ENCODE measurements around the gene ISG15. TPM values are rescaled to one million over a fixed set of nuclear protein-coding genes. Genes with fewer than 3 reads are reported as not detected.

ISG15 gene
- total RNA-seq, 2 donors from 2014 or later = 46.6 to 48.4 TPM

DNA sequence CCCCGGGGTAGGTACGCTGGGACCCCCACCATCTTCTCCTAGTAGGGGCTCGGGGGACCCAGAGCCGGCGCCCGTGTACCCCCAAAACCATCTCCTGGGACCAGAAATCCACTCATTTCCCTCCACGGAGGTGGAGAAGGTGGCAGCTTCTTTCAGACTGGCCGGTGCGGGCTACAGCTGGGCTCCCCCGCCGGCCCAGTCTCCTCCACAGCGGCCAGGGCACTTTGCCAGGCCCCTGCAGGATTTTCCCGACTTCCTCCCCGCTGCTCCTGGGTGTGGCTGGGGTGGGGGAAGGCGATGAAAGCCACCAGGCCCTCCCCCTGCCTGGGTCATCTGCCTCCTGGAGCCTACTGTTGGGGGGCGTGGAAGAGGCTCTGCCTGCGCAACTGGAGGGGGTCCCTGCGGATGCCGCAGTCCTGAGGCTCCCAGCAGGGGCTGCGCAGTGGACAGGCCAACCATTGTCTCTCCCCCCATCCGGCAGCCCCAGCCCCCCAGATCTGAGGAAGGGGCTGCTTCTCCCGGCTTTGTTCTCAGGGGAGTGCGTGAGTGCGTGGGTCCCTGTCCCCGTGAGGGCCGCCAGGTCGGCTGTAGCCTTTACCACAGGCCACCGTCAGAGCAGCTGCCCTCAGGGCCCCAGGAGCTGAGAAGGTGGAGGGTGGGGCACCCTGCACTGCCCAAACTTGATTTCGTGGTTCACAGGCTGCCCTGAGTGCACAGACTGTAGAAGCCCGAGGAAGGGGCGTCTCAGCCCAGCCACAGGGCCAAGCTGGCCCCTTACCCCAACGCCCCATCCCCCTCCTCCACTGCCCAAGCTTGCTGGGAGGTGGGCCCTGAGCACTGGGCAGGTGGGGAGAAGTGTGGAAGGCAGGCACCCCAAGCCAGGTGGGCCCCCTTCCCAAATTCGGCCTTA lies 8.0 kb downstream of the ISG15 start:
- WGBS, 2 experiments (ENCODE audit: insufficient coverage in 1 of 2, insufficient read length in 1 of 2) = 20 to 33% methylated on average over 5 to 33 of the region's 33 CpGs
- H3K27me3 ChIP-seq (ENCODE audit: control insufficient read depth, insufficient read depth, low read length, poor library complexity, severe bottlenecking) = no peaks in the 10 kb centered on the region
- Mint-ChIP-seq H3K4me1 (peaks cover 14% of the 10 kb centered on the region), H3K27me3 (ENCODE audit: insufficient read depth) (peaks cover 17% of the 10 kb centered on the region), H3K9me3 (no peaks in the 10 kb centered on the region), H3K36me3 (ENCODE audit: low read depth) (peaks cover 19% of the 10 kb centered on the region), H3K27ac (no peak overlapping the region), H3K4me3 (peak overlapping the region; percentile 59)
- H3K9ac ChIP-seq (ENCODE audit: extremely low read depth, low read length, poor library complexity, severe bottlenecking) = peak overlapping the region; percentile 53
- H3K36me3 ChIP-seq (ENCODE audit: control insufficient read depth, insufficient read depth, low read length) = peaks cover 23% of the 10 kb centered on the region
- H3K4me3 ChIP-seq (ENCODE audit: low read length) = peak overlapping the region; percentile 80
- H3K27ac ChIP-seq (ENCODE audit: low read depth, low read length) = no peak overlapping the region
- H3K4me1 ChIP-seq (ENCODE audit: control insufficient read depth, insufficient read depth, low read length) = peaks cover 23% of the 10 kb centered on the region
- no peaks in the 10 kb centered on the region for H3K9me3 ChIP-seq (ENCODE audit: control insufficient read depth, low read length)
- peak; percentile 70 for DNase-seq
- TF ChIP-seq, protein P1, sequence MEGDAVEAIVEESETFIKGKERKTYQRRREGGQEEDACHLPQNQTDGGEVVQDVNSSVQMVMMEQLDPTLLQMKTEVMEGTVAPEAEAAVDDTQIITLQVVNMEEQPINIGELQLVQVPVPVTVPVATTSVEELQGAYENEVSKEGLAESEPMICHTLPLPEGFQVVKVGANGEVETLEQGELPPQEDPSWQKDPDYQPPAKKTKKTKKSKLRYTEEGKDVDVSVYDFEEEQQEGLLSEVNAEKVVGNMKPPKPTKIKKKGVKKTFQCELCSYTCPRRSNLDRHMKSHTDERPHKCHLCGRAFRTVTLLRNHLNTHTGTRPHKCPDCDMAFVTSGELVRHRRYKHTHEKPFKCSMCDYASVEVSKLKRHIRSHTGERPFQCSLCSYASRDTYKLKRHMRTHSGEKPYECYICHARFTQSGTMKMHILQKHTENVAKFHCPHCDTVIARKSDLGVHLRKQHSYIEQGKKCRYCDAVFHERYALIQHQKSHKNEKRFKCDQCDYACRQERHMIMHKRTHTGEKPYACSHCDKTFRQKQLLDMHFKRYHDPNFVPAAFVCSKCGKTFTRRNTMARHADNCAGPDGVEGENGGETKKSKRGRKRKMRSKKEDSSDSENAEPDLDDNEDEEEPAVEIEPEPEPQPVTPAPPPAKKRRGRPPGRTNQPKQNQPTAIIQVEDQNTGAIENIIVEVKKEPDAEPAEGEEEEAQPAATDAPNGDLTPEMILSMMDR (conservative IDR thresholded peaks at IDR 0.05) = no peak

DNA sequence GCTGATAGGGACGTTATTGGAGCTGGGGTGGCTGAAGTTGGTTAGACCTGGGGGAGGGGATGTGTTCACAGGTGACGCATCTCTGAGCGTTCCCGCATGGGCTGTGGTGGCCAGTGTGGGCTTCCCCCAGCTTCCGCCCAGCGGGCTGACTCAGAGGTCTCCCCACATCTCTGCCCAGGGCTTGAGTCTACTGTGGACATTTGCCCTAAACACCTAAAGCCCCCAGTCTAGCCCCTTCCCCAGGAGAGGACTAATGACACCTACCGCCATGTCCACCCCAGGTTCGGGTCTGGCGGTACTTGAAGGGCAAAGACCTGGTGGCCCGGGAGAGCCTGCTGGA lies 8.6 kb downstream of the ISG15 start:
- peak overlapping the region; percentile 59 for H3K4me3 Mint-ChIP-seq
- H3K36me3 Mint-ChIP-seq (ENCODE audit: low read depth) = peaks cover 19% of the 10 kb centered on the region
- H3K27me3 ChIP-seq (ENCODE audit: control insufficient read depth, insufficient read depth, low read length, poor library complexity, severe bottlenecking) = no peaks in the 10 kb centered on the region
- peaks cover 29% of the 10 kb centered on the region for H3K36me3 ChIP-seq (ENCODE audit: control insufficient read depth, insufficient read depth, low read length)
- peaks cover 17% of the 10 kb centered on the region for H3K27me3 Mint-ChIP-seq (ENCODE audit: insufficient read depth)
- no peak for DNase-seq
- no peaks in the 10 kb centered on the region for H3K9me3 Mint-ChIP-seq
- H3K27ac ChIP-seq (ENCODE audit: low read depth, low read length) = no peak overlapping the region
- peaks cover 14% of the 10 kb centered on the region for H3K4me1 Mint-ChIP-seq
- TF ChIP-seq, protein P1 (conservative IDR thresholded peaks at IDR 0.05) = no peak
- no peaks in the 10 kb centered on the region for H3K9me3 ChIP-seq (ENCODE audit: control insufficient read depth, low read length)
- 94 to 96% methylated on average over 7 to 10 of the region's 10 CpGs for WGBS, 2 experiments (ENCODE audit: insufficient coverage in 1 of 2, insufficient read length in 1 of 2)
- peak overlapping the region; percentile 80 for H3K4me3 ChIP-seq (ENCODE audit: low read length)
- H3K9ac ChIP-seq (ENCODE audit: extremely low read depth, low read length, poor library complexity, severe bottlenecking) = no peak overlapping the region
- peaks cover 23% of the 10 kb centered on the region for H3K4me1 ChIP-seq (ENCODE audit: control insufficient read depth, insufficient read depth, low read length)
- no peak overlapping the region for H3K27ac Mint-ChIP-seq

DNA sequence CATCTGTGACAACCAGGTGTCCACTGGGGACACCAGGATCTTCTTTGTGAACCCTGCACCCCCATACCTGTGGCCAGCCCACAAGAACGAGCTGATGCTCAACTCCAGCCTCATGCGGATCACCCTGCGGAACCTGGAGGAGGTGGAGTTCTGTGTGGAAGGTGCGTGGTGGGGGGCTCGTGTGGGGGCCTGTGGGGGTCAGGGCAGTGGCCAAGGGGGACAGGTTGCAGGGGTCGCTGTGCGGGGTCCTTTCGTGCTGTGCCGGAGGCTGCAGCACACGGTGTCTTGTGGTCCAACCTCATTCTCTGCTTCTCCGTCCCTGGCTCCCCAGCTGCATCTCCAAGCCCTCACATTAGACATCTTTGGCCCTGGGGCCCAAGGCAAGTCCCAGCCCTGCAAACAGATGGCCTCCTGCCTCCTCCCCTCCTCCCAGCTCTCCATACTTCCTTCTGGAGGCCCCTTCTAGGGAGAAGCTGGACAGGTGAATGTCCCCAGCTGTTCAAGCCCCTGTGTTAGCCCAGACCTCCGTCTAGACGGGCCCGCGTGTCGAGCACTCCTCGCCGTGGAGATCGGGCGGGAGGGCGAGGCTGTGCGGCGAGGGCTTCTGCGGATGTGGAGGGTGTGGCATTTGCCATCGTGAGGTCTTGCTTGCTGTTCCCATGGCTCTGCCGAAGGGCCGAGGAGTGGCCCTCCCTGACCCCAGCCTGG lies 9.2 kb downstream of the ISG15 start:
- Histone ChIP-seq H3K27me3 (ENCODE audit: control insufficient read depth, insufficient read depth, low read length, poor library complexity, severe bottlenecking) (no peaks in the 10 kb centered on the region), H3K27ac (ENCODE audit: low read depth, low read length) (no peak overlapping the region), H3K4me3 (ENCODE audit: low read length) (peak overlapping the region; percentile 80), H3K9me3 (ENCODE audit: control insufficient read depth, low read length) (no peaks in the 10 kb centered on the region), H3K4me1 (ENCODE audit: control insufficient read depth, insufficient read depth, low read length) (peaks cover 23% of the 10 kb centered on the region), H3K9ac (ENCODE audit: extremely low read depth, low read length, poor library complexity, severe bottlenecking) (no peak overlapping the region), H3K36me3 (ENCODE audit: control insufficient read depth, insufficient read depth, low read length) (peaks cover 31% of the 10 kb centered on the region)
- H3K4me1 Mint-ChIP-seq = peaks cover 16% of the 10 kb centered on the region
- H3K9me3 Mint-ChIP-seq = no peaks in the 10 kb centered on the region
- TF ChIP-seq, protein P1 (conservative IDR thresholded peaks at IDR 0.05) = no peak
- 95 to 96% methylated on average over 9 to 27 of the region's 27 CpGs for whole genome bisulfite sequencing, 2 experiments (ENCODE audit: insufficient coverage in 1 of 2, insufficient read length in 1 of 2)
- H3K27me3 Mint-ChIP-seq (ENCODE audit: insufficient read depth) = peaks cover 13% of the 10 kb centered on the region
- DNase-seq = no peak
- peak overlapping the region; percentile 59 for H3K4me3 Mint-ChIP-seq
- no peak overlapping the region for H3K27ac Mint-ChIP-seq
- H3K36me3 Mint-ChIP-seq (ENCODE audit: low read depth) = peaks cover 21% of the 10 kb centered on the region

Measured in endodermal cell (in vitro differentiated cells).